T-helper 2 cell treated with Interferon-gamma antibody and Interleukin-4, amounts not matched to agents 5 μg/mL and 100 μg/mL, for 36 hours (primary cell): ENCODE data around the gene GLP2R.
"Not testable (repeated sequence)": the region's sequence is repeated elsewhere in the genome, so short reads cannot be mapped to it uniquely, and the experiment has no call there.

Experiments
- DNase-seq: peaks from one replicate; pipeline ENCODE4 v3.0.0; 2021; ENCODE audit warnings: low spot score
- H3K27ac Mint-ChIP-seq: one replicate; pipeline ENCODE4 v1.8.0; 2021; ENCODE audit warnings: mild to moderate bottlenecking, mixed read lengths
- H3K27me3 Mint-ChIP-seq: one replicate; pipeline ENCODE4 v1.8.0; 2021; ENCODE audit warnings: low read depth, mixed read lengths
- H3K36me3 Mint-ChIP-seq: one replicate; pipeline ENCODE4 v1.8.0; 2021; ENCODE audit warnings: low read depth, mixed read lengths
- H3K4me1 Mint-ChIP-seq: one replicate; pipeline ENCODE4 v1.8.0; 2021; ENCODE audit warnings: low read depth, mixed read lengths
- H3K4me3 Mint-ChIP-seq: one replicate; pipeline ENCODE4 v1.8.0; 2022; ENCODE audit warnings: mild to moderate bottlenecking, moderate library complexity, mixed read lengths
- H3K9me3 Mint-ChIP-seq: one replicate; pipeline ENCODE4 v1.8.0; 2021; ENCODE audit warnings: mixed read lengths

Gene GLP2R

GRCh38 chr17:9921216-9921615, 95.5 kb downstream of the GLP2R start:
- not testable (repeated sequence) for H3K4me3 Mint-ChIP-seq, H3K36me3 Mint-ChIP-seq, DNase-seq, H3K27ac Mint-ChIP-seq, H3K27me3 Mint-ChIP-seq, H3K9me3 Mint-ChIP-seq, H3K4me1 Mint-ChIP-seq

- Mint-ChIP-seq H3K36me3 (no peaks in the 10 kb centered on the region), H3K27ac (no peak overlapping the region), H3K4me3 (no peak overlapping the region), H3K27me3 (no peaks in the 10 kb centered on the region), H3K9me3 (no peaks in the 10 kb centered on the region), H3K4me1 (peaks cover 2% of the 10 kb centered on the region)
- DNase-seq = no peak
Measured at GRCh38 chr17:9922012-9922848, 96.5 kb downstream of the GLP2R start.

- Mint-ChIP-seq H3K4me1 (peaks cover 2% of the 10 kb centered on the region), H3K4me3 (no peak overlapping the region), H3K27me3 (no peaks in the 10 kb centered on the region), H3K27ac (no peak overlapping the region), H3K9me3 (no peaks in the 10 kb centered on the region), H3K36me3 (no peaks in the 10 kb centered on the region)
- DNase-seq = no peak
Measured at GRCh38 chr17:9924735-9925191, 99.0 kb downstream of the GLP2R start.

- Mint-ChIP-seq H3K36me3 (no peaks in the 10 kb centered on the region), H3K27me3 (no peaks in the 10 kb centered on the region), H3K4me1 (peaks cover 2% of the 10 kb centered on the region), H3K27ac (no peak overlapping the region), H3K4me3 (no peak overlapping the region), H3K9me3 (no peaks in the 10 kb centered on the region)
- DNase-seq = no peak
Measured at GRCh38 chr17:9925457-9925856, 99.7 kb downstream of the GLP2R start.

GRCh38 chr17:9926150-9926804, 100.6 kb downstream of the GLP2R start:
- Mint-ChIP-seq H3K27ac (no peak overlapping the region), H3K36me3 (no peaks in the 10 kb centered on the region)

GRCh38 chr17:9928601-9929333, 103.0 kb downstream of the GLP2R start:
- no peaks in the 10 kb centered on the region for H3K27me3 Mint-ChIP-seq
- DNase-seq = no peak
- no peak overlapping the region for H3K4me3 Mint-ChIP-seq
- H3K27ac Mint-ChIP-seq = no peak overlapping the region
- H3K36me3 Mint-ChIP-seq = no peaks in the 10 kb centered on the region
- peaks cover 2% of the 10 kb centered on the region for H3K4me1 Mint-ChIP-seq
- H3K9me3 Mint-ChIP-seq = no peaks in the 10 kb centered on the region

More at GRCh38 chr17:9926150-9926804, 100.6 kb downstream of the GLP2R start:
- Mint-ChIP-seq H3K9me3 (no peaks in the 10 kb centered on the region), H3K27me3 (no peaks in the 10 kb centered on the region), H3K4me3 (no peak overlapping the region), H3K4me1 (peaks cover 2% of the 10 kb centered on the region)
- no peak for DNase-seq

GRCh38 chr17:9929871-9930270, 104.1 kb downstream of the GLP2R start:
- H3K27ac Mint-ChIP-seq = no peak overlapping the region
- no peaks in the 10 kb centered on the region for H3K4me1 Mint-ChIP-seq
- no peaks in the 10 kb centered on the region for H3K27me3 Mint-ChIP-seq
- no peak for DNase-seq
- no peaks in the 10 kb centered on the region for H3K9me3 Mint-ChIP-seq
- H3K36me3 Mint-ChIP-seq = no peaks in the 10 kb centered on the region
- H3K4me3 Mint-ChIP-seq = no peak overlapping the region

GRCh38 chr17:9931144-9931741, 105.5 kb downstream of the GLP2R start:
- H3K4me1 Mint-ChIP-seq = no peaks in the 10 kb centered on the region
- DNase-seq = no peak
- H3K27me3 Mint-ChIP-seq = no peaks in the 10 kb centered on the region
- H3K27ac Mint-ChIP-seq = no peak overlapping the region
- no peak overlapping the region for H3K4me3 Mint-ChIP-seq
- no peaks in the 10 kb centered on the region for H3K36me3 Mint-ChIP-seq
- H3K9me3 Mint-ChIP-seq = no peaks in the 10 kb centered on the region

GRCh38 chr17:9932491-9932890, 106.8 kb downstream of the GLP2R start:
- no peaks in the 10 kb centered on the region for H3K9me3 Mint-ChIP-seq
- no peak for DNase-seq
- H3K4me3 Mint-ChIP-seq = no peak overlapping the region
- no peaks in the 10 kb centered on the region for H3K36me3 Mint-ChIP-seq
- H3K27me3 Mint-ChIP-seq = no peaks in the 10 kb centered on the region
- H3K27ac Mint-ChIP-seq = no peak overlapping the region
- no peaks in the 10 kb centered on the region for H3K4me1 Mint-ChIP-seq

- H3K27ac Mint-ChIP-seq = no peak overlapping the region
- no peaks in the 10 kb centered on the region for H3K9me3 Mint-ChIP-seq
- no peaks in the 10 kb centered on the region for H3K27me3 Mint-ChIP-seq
- no peaks in the 10 kb centered on the region for H3K36me3 Mint-ChIP-seq
- no peak overlapping the region for H3K4me3 Mint-ChIP-seq
- no peaks in the 10 kb centered on the region for H3K4me1 Mint-ChIP-seq
- no peak for DNase-seq
Measured at GRCh38 chr17:9934331-9934730, 108.6 kb downstream of the GLP2R start.

GRCh38 chr17:9935408-9935807, 109.7 kb downstream of the GLP2R start:
- no peaks in the 10 kb centered on the region for H3K4me1 Mint-ChIP-seq
- no peaks in the 10 kb centered on the region for H3K9me3 Mint-ChIP-seq
- no peaks in the 10 kb centered on the region for H3K36me3 Mint-ChIP-seq
- no peak overlapping the region for H3K27ac Mint-ChIP-seq
- H3K27me3 Mint-ChIP-seq = no peaks in the 10 kb centered on the region
- no peak overlapping the region for H3K4me3 Mint-ChIP-seq
- no peak for DNase-seq

- DNase-seq = no peak
- no peaks in the 10 kb centered on the region for H3K9me3 Mint-ChIP-seq
- H3K27ac Mint-ChIP-seq = no peak overlapping the region
- no peak overlapping the region for H3K4me3 Mint-ChIP-seq
- H3K4me1 Mint-ChIP-seq = no peaks in the 10 kb centered on the region
- no peaks in the 10 kb centered on the region for H3K36me3 Mint-ChIP-seq
- H3K27me3 Mint-ChIP-seq = no peaks in the 10 kb centered on the region
Measured at GRCh38 chr17:9936095-9936494, 110.4 kb downstream of the GLP2R start.

- Mint-ChIP-seq H3K9me3 (no peaks in the 10 kb centered on the region), H3K27me3 (no peaks in the 10 kb centered on the region), H3K4me1 (no peaks in the 10 kb centered on the region), H3K36me3 (no peaks in the 10 kb centered on the region), H3K4me3 (no peak overlapping the region), H3K27ac (no peak overlapping the region)
- no peak for DNase-seq
Measured at GRCh38 chr17:9937241-9937761, 111.6 kb downstream of the GLP2R start.
